Activated naive CD8-positive, alpha-beta T cell treated with anti-CD3 and anti-CD28 coated beads, Interleukin-2, amount 50 U/mL, for 24 hours (primary cell): ENCODE measurements around the gene ZNF407.

Experiments used
- ATAC-seq: fragments of 150-1000 bp; cut with Tn5 transposase; one replicate; pipeline ENCODE4 v1.10.0; 2021
- DNase-seq: peaks from one replicate; pipeline ENCODE4 v3.0.0; 2021
- H3K27ac Mint-ChIP-seq: one replicate; pipeline ENCODE4 v1.8.0; 2021; ENCODE audit warnings: mild to moderate bottlenecking, mixed read lengths
- H3K27me3 Mint-ChIP-seq: one replicate; pipeline ENCODE4 v1.8.0; 2021; ENCODE audit warnings: mixed read lengths
- H3K36me3 Mint-ChIP-seq: one replicate; pipeline ENCODE4 v1.8.0; 2021; ENCODE audit warnings: low read depth, mixed read lengths
- H3K4me1 Mint-ChIP-seq: one replicate; pipeline ENCODE4 v1.8.0; 2021; ENCODE audit warnings: mixed read lengths
- H3K4me3 Mint-ChIP-seq: one replicate; pipeline ENCODE4 v1.8.0; 2021; ENCODE audit warnings: mild to moderate bottlenecking, moderate library complexity, mixed read lengths
- H3K9me3 Mint-ChIP-seq: one replicate; pipeline ENCODE4 v1.8.0; 2021; ENCODE audit warnings: mixed read lengths

The ZNF407 gene

GRCh38 chr18:74869904-74870863 is 272.5 kb downstream of the ZNF407 start:
- no peaks in the 10 kb centered on the region for H3K36me3 Mint-ChIP-seq
- DNase-seq (no peak), ATAC-seq (no peak)
- H3K27me3 Mint-ChIP-seq = no peaks in the 10 kb centered on the region
- H3K4me3 Mint-ChIP-seq = no peak overlapping the region
- no peaks in the 10 kb centered on the region for H3K9me3 Mint-ChIP-seq
- H3K4me1 Mint-ChIP-seq = no peaks in the 10 kb centered on the region
- no peak overlapping the region for H3K27ac Mint-ChIP-seq

GRCh38 chr18:74870950-74871349 is 273.3 kb downstream of the ZNF407 start:
- Mint-ChIP-seq H3K9me3 (no peaks in the 10 kb centered on the region), H3K4me3 (no peak overlapping the region), H3K27me3 (no peaks in the 10 kb centered on the region), H3K27ac (no peak overlapping the region), H3K4me1 (no peaks in the 10 kb centered on the region), H3K36me3 (no peaks in the 10 kb centered on the region)
- DNase-seq = no peak
- ATAC-seq = no peak

DNA sequence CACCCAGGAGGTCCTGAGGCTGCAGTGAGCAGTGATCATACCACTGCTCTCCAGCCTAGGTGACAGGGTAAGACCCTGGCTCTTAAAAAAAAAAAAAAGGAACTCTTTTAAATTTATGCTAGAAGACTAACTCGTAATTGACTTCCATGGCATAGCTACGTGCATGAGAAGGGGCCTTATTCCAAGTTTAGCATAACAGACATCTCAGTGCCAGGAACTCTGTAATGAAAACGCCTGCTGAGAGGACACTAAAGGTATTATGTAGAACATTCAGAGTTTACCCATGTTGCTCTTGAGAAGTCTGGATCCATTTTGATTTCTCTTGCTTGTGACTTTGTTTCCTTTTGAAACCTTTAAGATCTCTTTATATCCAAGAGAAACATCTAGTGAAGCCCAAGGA is 276.0 kb downstream of the ZNF407 start:
- Mint-ChIP-seq H3K27ac (no peak overlapping the region), H3K36me3 (no peaks in the 10 kb centered on the region), H3K4me1 (no peaks in the 10 kb centered on the region), H3K9me3 (no peaks in the 10 kb centered on the region), H3K27me3 (no peaks in the 10 kb centered on the region), H3K4me3 (no peak overlapping the region)
- DNase-seq (no peak), ATAC-seq (no peak)

DNA sequence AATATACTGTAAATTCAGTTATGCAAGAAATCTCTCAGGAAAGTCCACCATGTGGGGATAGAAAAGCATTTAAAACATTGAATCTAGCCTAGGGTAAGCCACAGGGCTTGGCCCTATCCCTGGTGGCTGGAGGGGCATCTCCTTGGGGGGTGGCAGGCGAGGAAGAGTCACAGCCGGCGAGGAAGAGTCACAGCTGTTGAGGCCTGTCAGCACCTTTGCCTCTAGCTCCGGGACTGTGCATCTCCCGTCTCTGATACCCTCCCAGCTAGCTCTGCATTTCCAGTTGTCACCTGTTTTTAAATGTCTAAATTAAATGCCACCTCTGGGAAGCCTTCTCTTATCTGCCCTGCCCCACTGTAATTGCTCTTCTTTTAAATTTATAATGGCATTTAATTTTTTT is 276.7 kb downstream of the ZNF407 start:
- DNase-seq (no peak), ATAC-seq (no peak)
- H3K36me3 Mint-ChIP-seq = no peaks in the 10 kb centered on the region
- H3K27me3 Mint-ChIP-seq = no peaks in the 10 kb centered on the region
- H3K9me3 Mint-ChIP-seq = no peaks in the 10 kb centered on the region
- no peak overlapping the region for H3K4me3 Mint-ChIP-seq
- H3K4me1 Mint-ChIP-seq = no peaks in the 10 kb centered on the region
- H3K27ac Mint-ChIP-seq = no peak overlapping the region

DNA sequence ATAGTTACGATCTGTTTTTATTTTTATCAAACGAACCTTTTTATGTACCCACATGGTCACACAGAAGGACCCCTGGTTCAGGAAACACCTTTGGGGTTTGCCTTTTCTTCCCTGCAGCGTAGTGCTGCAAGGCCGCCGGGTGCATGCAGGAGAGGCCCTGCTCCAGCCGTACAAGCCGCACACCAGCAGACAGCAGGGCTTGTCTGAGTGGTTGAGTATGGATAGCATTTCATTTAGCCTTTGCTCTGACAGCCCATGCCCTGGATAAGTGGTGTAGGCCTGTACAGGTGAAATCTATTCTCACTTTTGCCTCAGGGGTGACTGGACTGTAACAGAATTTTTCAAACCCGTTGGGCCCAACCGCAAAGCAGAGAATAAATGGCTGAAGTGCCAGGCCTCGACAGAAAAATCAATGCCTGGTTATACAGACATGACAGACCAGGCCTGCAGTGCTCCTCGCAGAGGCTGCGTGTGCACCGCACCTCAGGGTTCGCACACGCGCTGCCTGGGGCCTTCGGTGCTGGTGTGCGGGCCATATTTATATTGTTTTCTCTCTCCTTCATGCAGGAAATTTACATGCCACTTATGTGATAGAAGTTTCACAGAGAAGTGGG is 279.1 kb downstream of the ZNF407 start:
- Mint-ChIP-seq H3K4me3 (no peak overlapping the region), H3K9me3 (no peaks in the 10 kb centered on the region), H3K27me3 (no peaks in the 10 kb centered on the region), H3K36me3 (peaks cover 11% of the 10 kb centered on the region), H3K27ac (no peak overlapping the region), H3K4me1 (no peaks in the 10 kb centered on the region)
- ATAC-seq (no peak), DNase-seq (no peak)

DNA sequence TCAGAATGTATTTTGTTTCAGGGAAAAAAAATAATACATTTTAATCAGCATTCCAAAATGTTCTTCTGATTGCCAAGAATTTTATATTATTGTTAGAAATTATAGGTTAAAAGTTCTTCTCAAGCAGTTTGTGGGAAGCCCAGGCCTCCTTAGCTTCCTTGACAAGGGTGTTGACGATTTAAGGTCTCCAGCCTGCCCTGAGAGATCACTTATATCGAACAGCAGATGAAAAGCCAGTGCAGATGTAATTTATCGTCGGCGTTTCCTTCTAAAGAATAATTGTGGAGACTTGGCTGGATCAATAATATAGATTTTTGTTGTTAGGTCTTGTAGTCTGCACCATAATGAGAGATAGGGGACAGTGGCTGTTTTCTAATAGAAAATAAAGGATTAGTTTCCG is 280.6 kb downstream of the ZNF407 start:
- peaks cover 22% of the 10 kb centered on the region for H3K36me3 Mint-ChIP-seq
- H3K27me3 Mint-ChIP-seq = no peaks in the 10 kb centered on the region
- ATAC-seq (no peak), DNase-seq (no peak)
- no peak overlapping the region for H3K4me3 Mint-ChIP-seq
- H3K4me1 Mint-ChIP-seq = no peaks in the 10 kb centered on the region
- no peak overlapping the region for H3K27ac Mint-ChIP-seq
- no peaks in the 10 kb centered on the region for H3K9me3 Mint-ChIP-seq

DNA sequence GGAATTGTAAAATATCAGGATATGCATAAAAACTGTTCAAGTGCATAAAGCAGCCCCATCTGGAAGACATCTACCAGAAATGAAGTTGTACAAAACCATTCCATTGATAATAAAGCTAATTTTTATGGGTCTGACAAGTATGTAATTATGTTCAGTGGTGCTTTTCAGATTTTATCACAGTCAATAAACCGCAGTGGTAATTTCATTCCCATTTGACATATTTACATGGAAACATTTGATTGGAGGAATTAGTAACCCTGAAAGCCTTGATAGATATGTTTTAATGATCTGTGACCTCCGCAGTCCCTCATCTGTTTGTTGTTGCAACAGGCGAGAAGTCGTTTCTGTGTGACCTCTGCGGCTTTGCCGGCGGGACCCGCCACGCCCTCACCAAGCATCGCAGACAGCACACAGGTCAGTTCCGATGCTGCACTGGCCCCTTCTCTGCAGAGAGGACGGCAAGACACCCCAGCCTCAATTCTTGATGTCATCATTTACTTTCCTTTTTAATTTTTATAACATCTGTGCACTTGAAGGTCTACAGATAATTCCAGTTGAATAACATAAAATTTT is 283.1 kb downstream of the ZNF407 start:
- DNase-seq (no peak), ATAC-seq (no peak)
- Mint-ChIP-seq H3K4me1 (no peaks in the 10 kb centered on the region), H3K36me3 (peaks cover 30% of the 10 kb centered on the region), H3K9me3 (no peaks in the 10 kb centered on the region), H3K27ac (no peak overlapping the region), H3K27me3 (no peaks in the 10 kb centered on the region), H3K4me3 (no peak overlapping the region)

DNA sequence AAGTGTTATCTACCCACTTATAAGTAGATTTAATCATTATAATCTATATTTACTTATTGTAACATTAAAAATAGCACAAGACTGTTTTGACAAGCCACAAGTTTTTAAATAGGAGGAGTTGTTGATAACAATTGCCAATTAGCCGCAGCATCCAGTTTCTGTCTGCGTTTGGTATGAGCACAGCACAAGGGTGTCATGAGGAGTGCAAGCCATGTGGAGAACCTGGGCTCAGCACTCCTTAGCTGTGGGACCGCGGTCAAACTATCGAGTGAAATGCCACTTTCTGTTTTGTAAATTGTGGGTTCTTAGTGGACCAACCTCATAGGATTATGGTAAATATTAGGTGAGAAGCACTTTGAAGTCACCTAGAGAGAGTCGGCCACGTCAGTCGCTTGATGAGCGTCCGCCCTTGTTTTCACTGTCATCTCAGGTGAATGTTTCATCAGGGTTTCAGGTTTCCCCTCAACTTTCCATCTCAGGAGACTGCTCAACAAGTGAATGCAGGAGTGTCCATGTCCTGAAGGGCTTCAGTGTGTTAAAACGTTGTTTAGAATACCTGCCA is 294.5 kb downstream of the ZNF407 start:
- Mint-ChIP-seq H3K4me1 (no peaks in the 10 kb centered on the region), H3K27me3 (no peaks in the 10 kb centered on the region), H3K27ac (no peak overlapping the region), H3K9me3 (no peaks in the 10 kb centered on the region), H3K4me3 (no peak overlapping the region), H3K36me3 (peaks cover 9% of the 10 kb centered on the region)
- ATAC-seq (no peak), DNase-seq (no peak)

- H3K4me1 Mint-ChIP-seq = no peaks in the 10 kb centered on the region
- H3K27ac Mint-ChIP-seq = no peak overlapping the region
- no peaks in the 10 kb centered on the region for H3K27me3 Mint-ChIP-seq
- H3K4me3 Mint-ChIP-seq = no peak overlapping the region
- H3K36me3 Mint-ChIP-seq = peaks cover 2% of the 10 kb centered on the region
- DNase-seq (no peak), ATAC-seq (no peak)
- H3K9me3 Mint-ChIP-seq = no peaks in the 10 kb centered on the region
These were observed 298.0 kb downstream of the ZNF407 start for GRCh38 chr18:74895686-74896085.

DNA sequence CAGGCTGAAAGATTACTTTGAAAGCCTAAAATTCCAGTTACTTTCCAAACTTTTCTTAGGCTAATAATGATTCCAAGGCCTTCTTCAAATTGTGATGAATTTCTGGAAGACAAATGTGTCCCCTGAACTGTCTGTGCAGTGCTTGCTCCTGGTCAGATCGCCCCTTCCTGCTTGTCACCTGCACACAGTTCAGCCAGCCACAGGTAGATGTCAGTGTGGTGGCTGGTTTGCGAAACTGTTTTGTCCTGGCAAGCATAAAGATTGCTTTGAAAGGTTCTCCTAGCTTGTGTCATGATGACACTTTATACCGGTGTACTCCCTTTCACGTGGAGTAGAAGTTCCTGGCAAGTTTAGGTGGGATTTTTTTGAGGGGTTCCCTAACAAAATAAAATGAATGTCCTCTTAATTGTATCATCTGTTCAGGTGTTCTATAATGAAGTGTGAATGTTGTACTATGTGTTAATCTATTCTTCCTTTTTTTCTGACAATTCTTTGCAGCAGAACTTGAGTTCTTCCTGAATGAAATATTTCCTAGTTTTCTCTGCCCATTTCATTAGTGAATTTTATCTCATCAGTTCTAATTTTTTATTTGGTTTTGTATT is 298.8 kb downstream of the ZNF407 start:
- DNase-seq (no peak), ATAC-seq (peak; percentile 66)
- no peak overlapping the region for H3K4me3 Mint-ChIP-seq
- H3K36me3 Mint-ChIP-seq = no peaks in the 10 kb centered on the region
- no peak overlapping the region for H3K27ac Mint-ChIP-seq
- no peaks in the 10 kb centered on the region for H3K27me3 Mint-ChIP-seq
- H3K9me3 Mint-ChIP-seq = no peaks in the 10 kb centered on the region
- H3K4me1 Mint-ChIP-seq = no peaks in the 10 kb centered on the region

DNA sequence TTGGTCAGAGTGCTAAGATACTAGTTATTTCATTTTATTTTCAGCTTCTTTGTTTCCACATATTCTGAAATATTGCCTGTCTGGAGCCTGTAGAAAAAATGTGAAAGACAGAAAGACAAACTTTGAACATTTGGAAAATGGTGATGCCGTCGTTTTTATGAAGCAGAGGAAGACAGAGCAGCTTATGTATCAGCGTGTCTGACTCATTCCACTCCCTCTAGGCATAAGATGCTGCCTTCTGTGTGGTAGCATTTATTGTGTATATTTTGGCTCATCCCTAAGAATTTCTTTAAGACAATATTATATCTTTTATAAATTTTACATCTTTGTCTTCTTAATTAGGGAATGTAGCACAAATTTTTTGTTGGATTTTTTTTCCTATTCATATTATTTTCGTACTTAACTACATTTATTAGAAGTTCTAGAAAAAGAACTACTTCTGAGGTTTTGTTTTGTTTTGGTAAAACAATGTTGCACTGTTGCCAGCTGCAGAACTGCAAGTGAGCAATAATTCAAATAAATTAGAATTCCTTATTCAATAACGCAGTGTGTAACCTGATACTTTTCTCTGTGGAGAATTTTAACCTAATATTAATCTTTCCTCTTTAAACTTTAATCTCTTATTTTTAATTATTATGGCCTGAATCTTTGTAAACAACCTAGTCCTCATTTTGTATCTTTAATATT is 300.4 kb downstream of the ZNF407 start:
- ATAC-seq = no peak
- H3K4me1 Mint-ChIP-seq = no peaks in the 10 kb centered on the region
- no peaks in the 10 kb centered on the region for H3K27me3 Mint-ChIP-seq
- no peak overlapping the region for H3K4me3 Mint-ChIP-seq
- peaks cover 2% of the 10 kb centered on the region for H3K36me3 Mint-ChIP-seq
- no peaks in the 10 kb centered on the region for H3K9me3 Mint-ChIP-seq
- DNase-seq = no peak
- no peak overlapping the region for H3K27ac Mint-ChIP-seq

- DNase-seq = no peak
These were observed 301.3 kb downstream of the ZNF407 start for GRCh38 chr18:74898965-74899364.

GRCh38 chr18:74899554-74899953 is 301.9 kb downstream of the ZNF407 start:
- Mint-ChIP-seq H3K4me3 (no peak overlapping the region), H3K36me3 (peaks cover 2% of the 10 kb centered on the region), H3K27ac (no peak overlapping the region), H3K27me3 (no peaks in the 10 kb centered on the region), H3K4me1 (no peaks in the 10 kb centered on the region), H3K9me3 (no peaks in the 10 kb centered on the region)
- no peak for DNase-seq
- ATAC-seq = no peak

More at GRCh38 chr18:74898965-74899364, 301.3 kb downstream of the ZNF407 start:
- Mint-ChIP-seq H3K36me3 (peaks cover 2% of the 10 kb centered on the region), H3K27ac (no peak overlapping the region), H3K27me3 (no peaks in the 10 kb centered on the region), H3K9me3 (no peaks in the 10 kb centered on the region), H3K4me3 (no peak overlapping the region), H3K4me1 (no peaks in the 10 kb centered on the region)
- no peak for ATAC-seq
